ENCODE results near the gene RAB44.

Gene RAB44

GRCh38 chr6:36663504-36664446 is 33.9 kb upstream of the RAB44 start:
- H3K27me3 ChIP-seq (ENCODE audit: insufficient read depth, insufficient read length) = no peaks in the 10 kb centered on the region
- no peak overlapping the region for H3K9ac ChIP-seq (ENCODE audit: insufficient read length, low read depth)
- no peaks in the 10 kb centered on the region for H3K9me3 ChIP-seq (ENCODE audit: insufficient read depth, low read length)
- no peak overlapping the region for H3K4me3 ChIP-seq (ENCODE audit: insufficient read length, low read depth)
- TF ChIP-seq ZNF274 (IDR thresholded peaks at IDR 0.05; ENCODE audit: low read depth, low read length) = no peak
- TF ChIP-seq SUZ12 (IDR thresholded peaks at IDR 0.05; ENCODE audit: extremely low read depth, insufficient read depth, insufficient read length) = no peak
- no peak for TF ChIP-seq YY1 (IDR thresholded peaks at IDR 0.05; ENCODE audit: insufficient read depth, insufficient read length)
- no peak for DNase-seq (ENCODE audit: low read depth, low spot score)
- H3K4me1 ChIP-seq (ENCODE audit: insufficient read depth, insufficient read length) = peaks cover 15% of the 10 kb centered on the region
- H3K36me3 ChIP-seq (ENCODE audit: insufficient read depth, insufficient read length, low read length) = no peaks in the 10 kb centered on the region

- Histone ChIP-seq H3K9ac (ENCODE audit: insufficient read length, low read depth) (no peak overlapping the region), H3K4me3 (ENCODE audit: insufficient read length, low read depth) (no peak overlapping the region), H3K4me1 (ENCODE audit: insufficient read depth, insufficient read length) (peaks cover 14% of the 10 kb centered on the region), H3K36me3 (ENCODE audit: insufficient read depth, insufficient read length, low read length) (no peaks in the 10 kb centered on the region), H3K9me3 (ENCODE audit: insufficient read depth, low read length) (no peaks in the 10 kb centered on the region), H3K27me3 (ENCODE audit: insufficient read depth, insufficient read length) (no peaks in the 10 kb centered on the region)
- DNase-seq (ENCODE audit: low read depth, low spot score) = no peak
- no peak for TF ChIP-seq ZNF274 (IDR thresholded peaks at IDR 0.05; ENCODE audit: low read depth, low read length)
- no peak for TF ChIP-seq YY1 (IDR thresholded peaks at IDR 0.05; ENCODE audit: insufficient read depth, insufficient read length)
- no peak for TF ChIP-seq SUZ12 (IDR thresholded peaks at IDR 0.05; ENCODE audit: extremely low read depth, insufficient read depth, insufficient read length)
Measured at GRCh38 chr6:36665180-36665579, 32.4 kb upstream of the RAB44 start.

GRCh38 chr6:36666287-36666686 is 31.3 kb upstream of the RAB44 start:
- peak overlapping the region; percentile 39 for H3K9ac ChIP-seq (ENCODE audit: insufficient read length, low read depth)
- no peaks in the 10 kb centered on the region for H3K9me3 ChIP-seq (ENCODE audit: insufficient read depth, low read length)
- DNase-seq (ENCODE audit: low read depth, low spot score) = no peak
- H3K36me3 ChIP-seq (ENCODE audit: insufficient read depth, insufficient read length, low read length) = no peaks in the 10 kb centered on the region
- peaks cover 14% of the 10 kb centered on the region for H3K4me1 ChIP-seq (ENCODE audit: insufficient read depth, insufficient read length)
- TF ChIP-seq ZNF274 (IDR thresholded peaks at IDR 0.05; ENCODE audit: low read depth, low read length) = no peak
- no peak for TF ChIP-seq YY1 (IDR thresholded peaks at IDR 0.05; ENCODE audit: insufficient read depth, insufficient read length)
- no peak for TF ChIP-seq SUZ12 (IDR thresholded peaks at IDR 0.05; ENCODE audit: extremely low read depth, insufficient read depth, insufficient read length)
- no peak overlapping the region for H3K4me3 ChIP-seq (ENCODE audit: insufficient read length, low read depth)
- H3K27me3 ChIP-seq (ENCODE audit: insufficient read depth, insufficient read length) = no peaks in the 10 kb centered on the region

GRCh38 chr6:36666826-36667591 is 30.6 kb upstream of the RAB44 start:
- peak overlapping the region; percentile 36 for H3K9ac ChIP-seq (ENCODE audit: insufficient read length, low read depth)
- H3K27me3 ChIP-seq (ENCODE audit: insufficient read depth, insufficient read length) = no peaks in the 10 kb centered on the region
- TF ChIP-seq YY1 (IDR thresholded peaks at IDR 0.05; ENCODE audit: insufficient read depth, insufficient read length) = no peak
- TF ChIP-seq SUZ12 (IDR thresholded peaks at IDR 0.05; ENCODE audit: extremely low read depth, insufficient read depth, insufficient read length) = no peak
- TF ChIP-seq ZNF274 (IDR thresholded peaks at IDR 0.05; ENCODE audit: low read depth, low read length) = no peak
- no peak overlapping the region for H3K4me3 ChIP-seq (ENCODE audit: insufficient read length, low read depth)
- H3K9me3 ChIP-seq (ENCODE audit: insufficient read depth, low read length) = no peaks in the 10 kb centered on the region
- H3K4me1 ChIP-seq (ENCODE audit: insufficient read depth, insufficient read length) = peaks cover 14% of the 10 kb centered on the region
- H3K36me3 ChIP-seq (ENCODE audit: insufficient read depth, insufficient read length, low read length) = no peaks in the 10 kb centered on the region
- DNase-seq (ENCODE audit: low read depth, low spot score) = no peak

DNA sequence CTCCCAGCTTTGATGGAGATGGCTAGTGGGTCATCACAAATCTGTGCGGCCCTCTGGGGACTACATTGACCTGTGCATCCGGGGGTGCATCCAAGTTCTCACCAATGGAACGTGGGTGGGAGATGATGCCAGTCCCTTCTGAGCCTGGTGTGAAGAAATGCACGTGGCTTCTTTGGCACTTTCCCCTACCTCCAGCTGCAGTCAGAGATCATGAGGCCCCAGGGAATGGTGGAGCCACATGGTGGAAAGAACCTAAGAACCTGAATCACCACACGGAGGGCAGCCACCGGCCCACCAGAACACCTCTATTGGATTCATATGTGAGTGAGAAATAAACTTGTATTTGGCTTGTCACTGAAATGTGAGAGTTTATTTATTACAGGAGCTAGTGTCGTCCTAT is 29.0 kb upstream of the RAB44 start:
- no peak overlapping the region for H3K4me3 ChIP-seq (ENCODE audit: insufficient read length, low read depth)
- TF ChIP-seq ZNF274 (IDR thresholded peaks at IDR 0.05; ENCODE audit: low read depth, low read length) (no peak), YY1 (IDR thresholded peaks at IDR 0.05; ENCODE audit: insufficient read depth, insufficient read length) (no peak)
- no peak for DNase-seq (ENCODE audit: low read depth, low spot score)
- H3K9ac ChIP-seq (ENCODE audit: insufficient read length, low read depth) = no peak overlapping the region
- no peaks in the 10 kb centered on the region for H3K36me3 ChIP-seq (ENCODE audit: insufficient read depth, insufficient read length, low read length)
- no peaks in the 10 kb centered on the region for H3K27me3 ChIP-seq (ENCODE audit: insufficient read depth, insufficient read length)
- peaks cover 14% of the 10 kb centered on the region for H3K4me1 ChIP-seq (ENCODE audit: insufficient read depth, insufficient read length)
- no peaks in the 10 kb centered on the region for H3K9me3 ChIP-seq (ENCODE audit: insufficient read depth, low read length)

GRCh38 chr6:36669002-36669401 is 28.6 kb upstream of the RAB44 start:
- H3K4me1 ChIP-seq (ENCODE audit: insufficient read depth, insufficient read length) = peaks cover 14% of the 10 kb centered on the region
- DNase-seq (ENCODE audit: low read depth, low spot score) = no peak
- TF ChIP-seq ZNF274 (IDR thresholded peaks at IDR 0.05; ENCODE audit: low read depth, low read length) (no peak), SUZ12 (IDR thresholded peaks at IDR 0.05; ENCODE audit: extremely low read depth, insufficient read depth, insufficient read length) (no peak), YY1 (IDR thresholded peaks at IDR 0.05; ENCODE audit: insufficient read depth, insufficient read length) (no peak)
- H3K36me3 ChIP-seq (ENCODE audit: insufficient read depth, insufficient read length, low read length) = no peaks in the 10 kb centered on the region
- H3K9me3 ChIP-seq (ENCODE audit: insufficient read depth, low read length) = no peaks in the 10 kb centered on the region
- no peak overlapping the region for H3K4me3 ChIP-seq (ENCODE audit: insufficient read length, low read depth)
- no peaks in the 10 kb centered on the region for H3K27me3 ChIP-seq (ENCODE audit: insufficient read depth, insufficient read length)
- H3K9ac ChIP-seq (ENCODE audit: insufficient read length, low read depth) = peak overlapping the region; percentile 10

DNA sequence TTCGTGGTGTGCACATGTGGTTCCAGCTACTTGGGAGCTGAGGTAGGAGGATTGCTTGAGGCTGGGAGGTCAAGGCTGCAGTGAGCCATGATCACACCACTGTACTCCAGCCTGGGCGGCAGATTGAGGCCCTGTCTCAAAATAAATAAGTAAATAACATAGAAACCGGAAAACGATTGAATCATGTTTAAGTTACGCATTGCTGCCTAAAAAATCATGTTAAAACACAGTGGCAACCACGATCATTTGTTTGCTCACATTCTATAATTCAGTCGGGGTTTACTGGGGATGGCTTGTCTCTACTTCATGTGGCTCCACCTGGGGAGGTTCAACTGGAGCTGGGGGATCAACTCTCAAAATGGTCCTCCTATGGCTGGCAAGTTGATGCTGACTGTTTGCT is 27.4 kb upstream of the RAB44 start:
- Histone ChIP-seq H3K9ac (ENCODE audit: insufficient read length, low read depth) (no peak overlapping the region), H3K9me3 (ENCODE audit: insufficient read depth, low read length) (no peaks in the 10 kb centered on the region), H3K4me1 (ENCODE audit: insufficient read depth, insufficient read length) (peaks cover 14% of the 10 kb centered on the region), H3K4me3 (ENCODE audit: insufficient read length, low read depth) (no peak overlapping the region), H3K27me3 (ENCODE audit: insufficient read depth, insufficient read length) (no peaks in the 10 kb centered on the region), H3K36me3 (ENCODE audit: insufficient read depth, insufficient read length, low read length) (no peaks in the 10 kb centered on the region)
- DNase-seq (ENCODE audit: low read depth, low spot score) = no peak
- TF ChIP-seq YY1 (IDR thresholded peaks at IDR 0.05; ENCODE audit: insufficient read depth, insufficient read length) = no peak
- TF ChIP-seq SUZ12 (IDR thresholded peaks at IDR 0.05; ENCODE audit: extremely low read depth, insufficient read depth, insufficient read length) = no peak
- no peak for TF ChIP-seq ZNF274 (IDR thresholded peaks at IDR 0.05; ENCODE audit: low read depth, low read length)
